CD4-positive, alpha-beta T cell treated with Interleukin-15 for 4 hours (primary cell): ENCODE data around the gene EMC1.
"Not testable (repeated sequence)": the region's sequence is repeated elsewhere in the genome, so short reads cannot be mapped to it uniquely, and the experiment has no call there.

Experiments
- DNase-seq: peaks from one replicate; pipeline ENCODE4 v3.0.0-alpha.2; 2020; ENCODE audit warnings: low spot score

The EMC1 gene

DNA sequence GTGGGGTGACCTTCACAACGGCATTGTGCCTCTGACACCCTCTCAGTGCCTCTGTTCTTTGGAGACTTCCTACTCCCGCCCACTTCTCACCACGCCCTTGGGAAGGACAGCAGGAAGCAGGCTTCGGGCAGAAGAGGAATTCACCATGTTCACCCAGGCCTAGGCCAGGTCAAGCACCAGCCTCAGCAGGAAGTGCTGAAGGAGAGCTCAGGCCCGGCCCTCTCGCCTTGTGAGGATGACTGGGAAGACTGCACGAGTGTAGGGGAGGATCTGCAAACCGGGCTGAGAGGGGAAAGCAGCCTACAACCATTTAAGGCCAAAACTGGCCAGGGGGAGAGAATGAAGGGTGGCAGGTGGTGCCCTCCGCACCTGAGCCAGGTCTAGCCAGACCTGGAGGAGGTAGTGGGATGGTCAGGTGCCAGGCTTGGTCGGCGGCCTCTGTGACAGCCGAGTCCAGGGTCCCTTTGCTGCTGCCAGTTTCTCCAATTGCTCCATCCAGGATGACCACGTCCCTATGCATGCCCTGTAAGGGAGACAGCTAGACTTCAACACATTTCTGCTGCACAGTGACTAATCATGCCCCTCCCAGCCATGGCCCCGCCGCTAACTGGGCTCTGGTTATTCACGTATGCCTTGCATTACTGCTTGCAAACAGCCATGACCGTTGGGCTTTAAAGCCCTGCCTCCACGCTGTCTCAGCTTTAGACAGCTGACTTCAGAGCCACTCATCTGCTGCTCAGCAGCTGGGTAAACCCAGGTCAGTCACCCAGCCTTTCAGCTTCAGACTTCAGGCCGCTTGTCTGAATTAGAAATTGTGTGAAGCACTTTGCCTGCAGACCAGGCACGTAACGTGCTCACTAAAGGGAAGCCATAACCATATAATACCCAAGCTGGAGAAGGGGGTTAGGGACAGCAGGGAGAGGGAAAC is 9.2 kb upstream of the EMC1 start:
- no peak for DNase-seq

DNA sequence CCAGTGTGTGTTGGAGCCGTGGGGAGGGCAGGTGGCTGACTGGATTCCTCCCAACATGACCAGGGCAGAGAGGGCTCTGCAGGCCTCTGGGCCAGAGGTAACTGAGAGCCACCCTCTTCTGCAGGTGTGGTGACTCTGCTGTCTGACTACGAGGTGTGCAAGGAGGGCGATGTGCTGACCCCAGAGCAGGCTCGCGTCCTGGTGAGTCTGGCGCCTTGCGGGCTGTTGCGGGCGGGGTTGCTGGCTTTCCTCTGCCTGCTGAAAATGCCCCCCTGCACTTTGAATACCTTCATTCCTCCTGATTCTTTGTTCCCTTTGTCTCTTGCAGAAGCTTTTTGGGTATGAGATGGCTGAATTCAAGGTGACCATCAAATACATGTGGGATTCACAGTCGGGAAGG is 7.0 kb upstream of the EMC1 start:
- no peak for DNase-seq

DNA sequence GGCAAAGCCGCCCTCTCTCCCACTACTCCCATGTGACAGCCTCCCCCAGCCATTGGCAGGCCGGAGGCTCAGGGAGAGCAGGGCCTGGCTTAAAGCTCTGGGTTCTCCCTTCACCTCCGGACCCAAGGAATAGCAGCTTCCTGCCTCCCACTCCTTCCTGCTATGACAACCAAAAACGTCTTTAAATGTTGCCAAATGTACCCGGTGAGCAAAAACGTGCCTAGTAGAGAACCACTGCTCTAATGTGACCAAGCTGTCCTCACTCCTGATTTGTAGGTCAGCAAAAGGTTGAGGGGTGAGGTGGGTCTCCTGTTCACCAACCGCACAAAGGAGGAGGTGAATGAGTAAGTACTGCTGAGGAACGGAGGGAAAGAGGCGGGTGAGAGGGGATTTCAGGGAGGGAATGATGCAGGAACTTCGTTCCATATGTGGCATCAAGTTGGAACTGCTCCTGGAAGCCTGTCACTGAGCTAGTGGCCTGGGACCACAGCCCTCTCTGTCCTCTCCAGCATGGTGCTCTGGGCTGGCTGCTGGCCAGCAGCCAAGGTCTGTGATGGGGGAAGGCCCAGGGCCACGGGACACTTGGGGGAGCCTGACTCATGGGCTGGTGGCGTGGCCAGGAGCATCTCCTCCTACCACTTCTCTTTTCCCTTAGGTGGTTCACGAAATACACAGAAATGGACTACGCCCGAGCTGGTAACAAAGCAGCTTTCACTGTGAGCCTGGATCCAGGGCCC is 6.0 kb upstream of the EMC1 start:
- DNase-seq = no peak

DNA sequence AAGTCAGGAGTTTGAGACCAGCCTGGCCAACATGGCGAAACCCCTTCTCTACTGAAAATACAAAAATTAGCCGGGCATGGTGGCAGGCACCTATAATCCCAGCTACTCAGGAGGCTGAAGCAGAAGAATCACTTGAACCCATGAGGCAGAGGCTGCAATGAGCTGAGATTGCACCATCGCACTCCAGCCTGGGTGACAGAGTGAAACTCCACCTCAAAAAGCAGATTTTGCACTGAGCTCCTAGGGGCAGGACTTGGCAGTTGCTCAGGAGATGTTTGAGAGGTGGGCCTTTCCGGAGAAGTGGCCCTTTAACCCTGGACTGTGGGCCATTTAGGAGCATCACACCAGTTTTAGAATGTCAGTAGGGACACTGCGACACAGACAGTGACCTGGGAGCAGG is 5.0 kb upstream of the EMC1 start:
- not testable (repeated sequence) for DNase-seq

DNA sequence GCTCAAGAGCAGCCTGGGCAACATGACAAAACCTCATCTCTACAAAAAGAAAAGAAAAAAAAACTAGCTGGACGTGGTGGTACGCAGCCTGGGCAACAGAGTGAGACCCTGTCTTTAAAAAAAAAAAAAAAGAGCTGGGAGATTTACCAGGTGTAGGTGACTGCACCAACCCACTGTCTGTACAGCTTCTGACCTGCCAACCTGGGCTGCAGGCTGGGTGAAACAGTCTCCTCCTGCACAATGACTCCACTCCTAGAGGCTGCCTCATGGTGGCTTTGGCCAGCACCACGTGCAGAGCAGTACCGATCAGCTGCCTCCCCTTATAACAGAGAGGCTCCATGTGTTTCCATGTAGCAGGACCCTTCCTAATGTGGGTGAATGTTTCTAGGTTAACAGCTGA is 4.0 kb upstream of the EMC1 start:
- no peak for DNase-seq

DNA sequence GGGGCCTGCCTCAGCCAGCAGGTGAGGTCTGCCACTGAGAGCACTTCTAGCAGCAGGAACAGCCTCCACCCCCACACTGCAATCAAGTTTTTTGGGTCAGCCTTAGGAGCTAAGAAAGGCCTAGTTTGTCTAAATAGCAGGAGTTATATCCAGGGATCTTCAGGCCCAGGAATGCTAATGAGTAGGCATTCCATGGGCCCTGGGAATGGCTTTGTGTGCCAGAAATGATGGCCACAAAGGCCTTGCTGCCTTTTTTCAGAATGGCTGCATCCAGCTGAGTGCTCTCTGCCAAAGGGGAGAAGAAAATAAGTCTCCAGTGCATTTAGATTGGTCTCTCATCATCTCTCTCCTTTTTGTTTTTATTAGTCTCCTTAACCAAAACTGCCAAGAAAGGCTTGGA is 3.1 kb upstream of the EMC1 start:
- no peak for DNase-seq

DNA sequence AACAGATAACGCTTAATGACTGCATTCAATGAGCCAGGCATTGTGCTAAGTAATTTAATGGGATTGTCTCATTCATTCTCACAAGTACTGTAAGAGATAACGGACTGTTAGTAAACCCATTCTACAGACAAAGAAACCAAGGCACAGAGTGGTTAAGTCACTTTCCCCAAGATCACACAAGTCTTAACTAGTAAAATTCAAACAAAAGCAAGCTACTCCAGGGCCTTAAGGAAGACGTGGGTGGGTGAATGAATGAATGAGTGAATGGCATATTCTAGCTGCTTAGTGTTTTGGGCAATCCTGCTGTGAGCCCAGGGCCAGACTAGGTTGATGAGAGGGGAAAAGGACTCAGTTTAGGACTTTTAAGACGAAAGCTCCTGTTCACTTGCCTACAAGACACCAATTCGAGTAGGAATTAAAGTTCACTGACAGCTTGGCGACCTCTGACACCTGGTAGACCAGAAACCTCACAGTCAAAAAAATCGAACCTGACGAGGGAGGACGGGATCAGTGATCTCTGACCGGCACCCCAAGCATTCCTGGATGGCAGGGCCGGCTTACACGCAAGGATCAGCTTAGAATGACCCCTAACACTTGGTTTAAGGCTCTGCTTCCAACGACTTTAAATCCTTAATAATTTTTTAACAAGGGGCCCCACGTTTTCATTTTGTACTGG is 557 bp downstream of the EMC1 start:
- DNase-seq = no peak

DNA sequence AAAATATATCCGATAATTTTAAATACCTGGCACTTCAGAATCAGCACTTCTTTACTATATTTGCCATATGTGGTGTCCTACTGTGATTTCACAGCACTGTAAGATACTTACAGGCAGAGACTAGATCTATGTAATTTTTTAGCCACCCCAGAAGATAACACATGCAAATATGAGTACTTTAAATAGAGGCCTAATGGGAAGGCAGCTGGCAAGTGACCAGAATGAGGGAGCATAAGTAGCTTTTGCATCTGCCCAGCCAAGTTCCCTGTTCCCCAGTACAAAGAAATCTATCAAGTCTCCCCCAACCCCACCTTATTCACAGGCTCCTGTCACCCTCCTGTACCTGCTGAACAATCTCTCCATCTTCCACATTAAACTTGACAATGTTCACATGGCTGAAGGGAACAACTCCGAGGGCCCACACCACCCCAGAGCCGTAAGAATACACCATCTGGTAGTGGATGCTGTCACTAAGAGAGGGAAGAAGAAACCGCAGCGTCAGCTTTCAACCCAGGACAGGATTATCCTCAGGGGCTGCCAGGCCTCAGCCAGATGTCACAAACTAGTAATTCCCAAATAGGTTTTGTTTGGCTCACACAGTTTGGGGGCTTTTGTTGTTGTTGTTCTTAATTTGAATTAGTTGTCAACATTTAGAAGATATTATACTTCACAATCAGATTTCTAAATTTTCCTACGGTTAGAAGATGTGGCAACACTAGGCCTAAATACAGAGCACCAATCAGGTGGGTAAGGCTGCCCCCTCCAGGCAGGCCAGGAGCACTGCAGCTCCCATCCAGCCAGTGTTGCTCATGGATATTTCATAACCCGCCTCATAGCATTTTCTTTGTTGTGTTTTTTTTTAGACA is 10.4 kb downstream of the EMC1 start:
- DNase-seq = peak; percentile 68

DNA sequence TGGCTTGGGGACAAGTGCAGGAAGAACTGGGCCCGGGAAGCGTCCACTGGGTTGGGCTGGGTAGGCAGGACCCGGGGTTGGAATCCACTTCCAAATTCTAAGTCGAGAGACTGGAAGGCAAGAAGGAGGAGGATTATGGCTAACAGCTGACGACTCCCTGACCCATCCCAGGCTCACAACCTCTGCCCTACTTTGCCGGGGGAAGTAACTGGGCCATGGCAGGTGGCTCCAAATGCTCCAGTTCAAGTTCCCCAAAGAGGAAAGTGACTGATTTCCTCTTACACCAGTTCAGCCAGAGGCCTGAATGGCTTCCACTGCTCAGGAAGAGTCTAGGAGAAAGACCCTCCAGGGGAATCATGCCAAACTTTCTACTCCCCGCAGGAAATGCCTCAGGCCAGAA is 11.4 kb downstream of the EMC1 start:
- DNase-seq = no peak

DNA sequence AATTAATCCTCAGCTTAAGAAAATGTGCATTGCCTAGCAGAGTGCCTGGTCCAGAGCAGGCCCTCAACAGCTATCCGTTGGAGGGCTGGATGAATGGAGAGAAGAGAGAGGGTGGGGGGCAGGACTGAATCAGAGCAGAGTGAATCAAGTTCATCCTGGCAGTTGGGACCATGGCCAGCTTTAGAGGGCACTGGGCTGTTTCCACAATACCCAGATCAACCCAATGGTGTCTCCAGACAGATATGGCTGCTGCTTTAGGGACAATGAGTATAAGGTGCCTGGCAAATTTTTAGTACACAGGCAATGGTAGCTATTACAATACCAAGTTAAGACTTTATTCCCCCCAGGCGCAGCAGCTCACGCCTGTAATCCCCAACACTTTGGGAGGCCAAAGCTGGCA is 17.1 kb downstream of the EMC1 start:
- DNase-seq = no peak

DNA sequence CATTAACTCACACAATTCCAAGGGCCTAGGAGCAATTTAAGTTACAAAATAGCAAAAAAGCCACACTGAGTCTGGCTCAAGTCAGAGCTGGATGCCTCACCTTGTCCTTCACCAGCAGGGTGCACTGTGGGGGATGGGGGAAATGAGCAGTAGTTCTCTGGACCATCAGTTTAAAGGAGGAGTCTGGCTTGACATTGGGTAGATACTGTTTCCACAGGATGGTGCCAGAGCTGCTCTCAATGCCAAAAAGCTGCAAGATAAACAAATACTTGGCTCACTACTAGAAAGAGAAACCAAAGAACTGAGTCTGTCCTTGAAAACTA is 18.8 kb downstream of the EMC1 start:
- DNase-seq = no peak

DNA sequence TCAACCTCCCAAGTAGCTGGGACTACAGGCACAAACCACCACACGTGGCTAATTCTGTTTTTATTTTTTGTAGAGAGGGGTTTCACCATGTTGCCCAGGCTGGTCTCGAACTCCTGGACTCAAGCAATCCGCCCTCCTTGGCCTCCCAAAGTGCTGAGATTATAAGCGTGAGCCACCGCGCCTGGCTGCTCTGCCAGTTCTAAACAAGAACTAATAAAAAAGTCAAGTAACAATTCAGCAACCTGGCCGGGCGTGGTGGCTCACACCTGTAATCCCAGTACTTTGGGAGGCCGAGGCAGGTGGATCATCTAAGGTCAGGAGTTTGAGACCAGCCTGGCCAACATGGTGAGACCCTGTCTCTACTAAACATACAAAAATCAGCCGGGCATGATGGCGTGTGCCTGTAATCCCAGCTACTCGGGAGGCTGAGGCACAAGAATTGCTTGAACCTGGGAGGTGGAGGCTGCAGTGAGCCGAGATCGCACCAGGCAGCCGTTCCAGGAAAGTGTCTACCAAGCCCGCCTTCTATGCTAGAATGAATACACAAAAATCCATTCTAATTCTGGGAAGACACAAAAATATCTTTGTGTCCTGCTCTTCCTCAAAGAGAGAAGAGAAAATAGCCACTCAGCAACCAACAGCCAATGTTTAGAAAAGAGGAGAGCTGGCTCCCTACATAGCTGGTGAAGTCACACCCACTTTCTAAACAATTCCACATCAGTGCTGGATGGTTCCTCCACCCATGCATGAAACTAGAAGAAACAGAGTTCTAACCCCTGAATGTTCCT is 19.4 kb downstream of the EMC1 start:
- DNase-seq = not testable (repeated sequence)

DNA sequence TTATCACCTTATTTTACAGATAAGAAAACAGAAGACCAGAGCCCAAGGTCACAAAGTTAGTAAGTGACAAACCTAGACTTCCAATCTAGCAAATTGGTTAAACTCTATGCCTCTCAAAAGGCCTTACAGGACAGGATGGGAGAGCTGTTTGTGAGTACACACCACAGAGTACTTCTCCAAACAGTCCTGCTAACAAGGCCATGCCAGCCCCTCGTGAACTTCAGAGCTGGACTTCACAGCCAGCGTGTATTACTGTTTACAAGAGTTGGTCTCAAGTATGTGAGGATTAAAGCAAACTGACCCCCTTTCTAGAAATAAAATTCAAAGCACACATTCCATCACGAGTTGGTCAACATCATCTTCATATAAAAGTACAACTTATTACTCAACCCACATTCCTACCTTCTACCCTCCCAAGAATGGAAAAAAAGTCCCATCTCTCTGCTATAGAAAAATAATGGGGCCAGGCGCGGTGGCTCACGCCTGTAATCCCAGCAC is 21.4 kb downstream of the EMC1 start:
- DNase-seq = no peak

DNA sequence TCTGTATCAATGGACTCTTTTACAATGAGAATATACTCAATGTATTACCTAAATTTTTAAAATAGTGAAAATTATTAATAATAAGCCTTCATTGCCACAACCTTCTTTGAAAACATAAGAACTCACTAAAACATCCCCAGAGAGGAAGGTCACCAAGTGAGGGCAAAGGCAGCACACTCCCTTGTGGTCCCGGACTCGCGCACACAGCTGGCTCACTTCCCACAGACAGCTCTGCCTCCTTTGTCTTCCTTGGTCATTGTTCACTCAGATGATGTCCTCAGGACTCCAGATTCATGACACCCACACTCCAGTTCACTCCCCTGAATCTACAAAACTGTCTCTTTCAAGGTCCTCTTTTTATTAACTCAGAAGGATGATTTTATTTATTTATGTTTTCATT is 22.1 kb downstream of the EMC1 start:
- DNase-seq = no peak

DNA sequence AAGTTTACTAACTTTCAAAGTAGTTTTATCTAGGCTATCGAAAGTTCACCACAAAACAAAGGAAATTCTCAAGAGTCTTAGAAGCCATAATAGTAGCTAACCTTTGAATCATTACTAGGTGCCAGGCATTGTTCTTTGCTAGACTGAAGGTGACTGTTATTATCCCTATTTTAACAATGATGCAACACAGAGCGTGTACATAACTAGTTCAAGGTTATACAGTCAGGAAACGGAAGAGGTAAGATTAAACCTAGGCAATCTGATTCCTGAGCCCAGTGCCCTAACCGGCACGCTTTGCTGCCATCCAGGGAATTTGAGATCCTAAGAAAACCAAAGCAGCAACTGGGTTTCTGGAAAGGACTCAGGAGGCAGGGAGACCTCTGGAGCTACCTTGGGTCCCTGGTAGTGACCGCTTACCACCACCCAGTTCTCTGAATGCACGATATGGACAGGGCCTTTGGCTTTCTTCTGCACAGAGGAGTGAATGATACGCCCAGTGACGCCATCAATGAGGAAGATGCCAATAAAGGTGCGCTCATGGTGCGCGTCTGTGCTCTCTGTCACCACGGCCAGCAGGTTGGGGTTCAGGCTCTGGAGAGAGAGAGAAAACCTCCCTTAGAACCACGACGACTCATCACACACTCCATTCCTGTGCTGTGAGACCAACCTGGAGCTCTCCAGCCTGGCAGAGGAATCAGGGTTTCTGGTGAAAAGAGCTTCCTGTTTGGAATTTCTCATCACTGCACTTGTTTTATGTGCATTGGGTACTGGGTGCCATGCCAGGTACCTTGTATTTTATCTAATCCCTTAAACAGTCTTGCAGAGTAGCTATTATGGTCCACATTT is 28.1 kb downstream of the EMC1 start:
- DNase-seq = no peak

DNA sequence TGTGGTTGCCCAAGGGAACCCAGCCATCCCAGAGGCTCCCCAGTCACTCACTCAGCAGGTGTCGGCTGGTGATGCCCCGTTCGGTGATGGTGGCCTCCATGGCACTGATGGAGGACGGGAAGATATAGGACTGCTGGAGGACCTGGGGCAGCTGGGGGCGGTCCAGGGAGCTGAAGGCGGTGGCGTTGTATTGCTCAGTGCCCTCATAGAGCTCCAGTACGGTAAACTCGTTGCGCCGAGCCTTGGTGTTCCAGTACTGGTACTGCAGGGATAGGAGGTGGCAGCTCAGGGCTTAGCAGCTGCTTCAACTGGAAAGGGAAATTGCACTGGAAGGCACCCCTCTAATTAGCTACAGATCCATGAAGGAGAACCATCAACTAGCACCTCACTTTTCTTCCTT is 28.8 kb downstream of the EMC1 start:
- DNase-seq = no peak

DNA sequence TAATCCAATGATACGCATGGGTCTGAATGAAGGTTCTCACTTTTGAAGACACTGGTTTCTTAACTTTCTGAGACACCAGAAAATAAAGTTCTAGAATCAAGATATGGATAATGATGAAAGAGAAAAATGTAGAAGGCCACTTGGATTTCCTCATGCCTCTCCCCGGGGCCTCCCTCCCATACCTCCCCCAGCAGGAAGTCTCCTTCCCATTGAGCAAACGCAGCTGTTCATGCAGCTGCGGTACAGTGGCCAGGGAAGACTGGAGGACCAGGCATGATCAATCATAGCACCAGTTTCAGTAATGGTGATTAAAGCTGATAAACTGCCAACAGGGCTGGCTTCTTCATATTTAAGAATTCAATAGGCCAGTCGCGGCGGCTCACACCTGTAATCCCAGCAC is 30.3 kb downstream of the EMC1 start:
- no peak for DNase-seq

DNA sequence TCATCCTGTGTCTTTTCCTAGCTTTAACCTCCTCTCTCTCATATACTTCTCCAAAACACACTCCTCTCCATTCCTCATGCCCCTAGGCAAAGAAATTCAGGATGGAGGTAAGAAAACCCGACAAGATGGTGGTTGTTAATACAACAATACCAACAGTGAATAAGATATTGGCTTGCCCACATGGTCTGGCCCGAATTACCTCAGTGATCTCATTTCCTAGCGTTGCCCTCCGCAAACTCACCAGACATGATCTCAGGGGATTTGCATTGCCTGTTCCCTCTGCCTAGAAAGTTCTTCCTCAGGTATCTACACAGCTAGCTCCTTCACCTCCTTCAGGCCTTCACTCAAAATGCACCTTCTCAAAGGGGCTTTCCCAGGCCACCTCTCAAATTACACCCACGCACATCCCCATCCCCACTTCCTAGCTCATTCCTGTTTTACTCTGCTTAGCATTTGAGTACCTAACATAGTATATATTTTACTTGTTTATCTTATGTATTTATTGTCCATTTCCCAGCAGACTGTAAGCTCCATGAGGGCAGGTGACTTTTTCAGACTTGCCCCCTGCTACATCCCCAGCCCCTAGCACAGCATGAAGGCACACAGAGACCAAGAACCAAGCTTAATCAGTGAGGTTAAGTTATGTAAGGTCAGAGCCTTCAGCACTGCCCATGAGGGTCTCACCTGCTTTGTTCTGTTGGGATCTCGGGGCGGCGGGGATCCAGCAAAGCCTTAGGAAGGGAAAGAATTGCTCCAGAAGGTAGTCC is 31.1 kb downstream of the EMC1 start:
- no peak for DNase-seq

DNA sequence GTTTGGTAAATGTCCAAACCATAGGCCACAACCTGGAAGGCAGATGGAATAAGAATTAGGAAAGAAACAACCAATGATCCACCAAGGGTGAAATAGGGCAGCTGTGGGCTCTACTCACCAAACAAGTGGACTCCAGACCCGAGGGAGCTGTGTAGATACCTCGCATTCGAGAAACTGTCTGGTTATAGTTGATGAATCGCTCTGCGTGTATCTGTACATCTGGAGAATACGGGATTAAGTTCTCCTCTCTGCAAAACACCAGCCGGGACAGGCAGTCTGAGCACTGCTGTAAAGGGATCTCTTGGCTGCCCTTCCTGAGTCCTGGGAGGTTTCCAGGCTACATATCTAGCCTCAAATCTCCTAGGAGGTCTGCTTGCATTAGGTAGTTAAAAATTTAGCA is 31.9 kb downstream of the EMC1 start:
- DNase-seq = no peak
